Subcutaneous adipose tissue (tissue), 4 donors: ENCODE data around the gene SFT2D2. TPM values are rescaled to one million over a fixed set of nuclear protein-coding genes. Genes with fewer than 3 reads are reported as not detected.

Experiments
- CTCF ChIP-seq: fragments of 450-650 bp; IDR thresholded peaks from one replicate; pipeline ENCODE4 v1.5.1; 2016; ENCODE audit warnings: low read depth, mild to moderate bottlenecking, control low read depth, antibody characterized with exemption, moderate library complexity
- total RNA-seq, 4 donors: library from RNA; depleted of rRNA; stranded (reverse); fragments of >200 nt; gene quantifications; one replicate each; pipeline ENCODE4 v1.1.0, GENCODE V29; 2016

SFT2D2 gene
- total RNA-seq, 4 donors from 2014 or later: 30.1 to 53.5 (median 42.5) TPM

GRCh38 chr1:168259567-168259966 lies 33.8 kb downstream of the SFT2D2 start:
- no peak for TF ChIP-seq CTCF

GRCh38 chr1:168260393-168260792 lies 34.6 kb downstream of the SFT2D2 start:
- no peak for TF ChIP-seq CTCF

GRCh38 chr1:168261390-168261789 lies 35.6 kb downstream of the SFT2D2 start:
- no peak for TF ChIP-seq CTCF

- no peak for TF ChIP-seq CTCF
Observed at GRCh38 chr1:168263130-168263529, 37.3 kb downstream of the SFT2D2 start.

- TF ChIP-seq CTCF: no peak
Observed at GRCh38 chr1:168264296-168264695, 38.5 kb downstream of the SFT2D2 start.

- no peak for TF ChIP-seq CTCF
Observed at GRCh38 chr1:168265596-168265995, 39.8 kb downstream of the SFT2D2 start.

- TF ChIP-seq CTCF: no peak
Observed at GRCh38 chr1:168266644-168267186, 40.9 kb downstream of the SFT2D2 start.
